KG1 (cell line): Measurements from ENCODE around the gene FAM149B1.

Source experiments
- DNase-seq: peaks from one replicate; lab custom pipeline; 2025; lab: John Stamatoyannopoulos, UW

Gene FAM149B1

DNA sequence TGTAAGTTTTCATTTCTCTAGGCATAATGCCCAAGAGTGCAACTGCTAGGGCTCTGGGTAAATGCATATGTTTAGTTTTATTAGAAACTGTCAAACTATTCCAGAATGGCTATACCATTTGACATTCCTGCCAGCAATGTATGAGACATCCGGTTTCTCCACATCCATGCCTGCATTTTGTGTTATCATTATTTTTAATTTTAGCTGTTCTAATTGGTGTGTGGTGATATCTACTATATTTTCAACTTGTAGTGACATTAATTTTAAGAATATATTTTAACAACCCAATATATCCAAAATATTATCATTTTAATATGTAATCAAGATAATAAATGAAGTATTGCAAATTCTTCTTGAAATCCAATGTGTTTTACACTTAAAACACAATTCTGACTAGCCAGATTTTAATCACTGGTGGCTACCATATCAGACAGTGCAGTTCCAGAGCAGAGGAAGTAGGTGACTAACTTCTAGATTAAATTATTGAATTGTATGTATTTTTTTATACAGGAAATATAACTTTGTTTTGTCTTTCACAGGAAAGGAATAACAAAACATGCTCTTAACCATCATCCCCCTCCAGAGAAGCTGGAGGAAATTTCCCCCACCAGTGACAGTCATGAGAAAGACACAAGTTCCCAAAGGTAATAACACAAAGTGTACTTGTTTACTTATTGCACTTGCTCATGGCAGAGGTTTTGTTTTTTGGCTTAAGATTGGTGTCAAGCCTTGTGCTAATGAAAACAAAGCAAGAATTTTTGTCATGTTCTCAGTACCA, 6.4 kb downstream of the FAM149B1 start:
- DNase-seq: no peak

DNA sequence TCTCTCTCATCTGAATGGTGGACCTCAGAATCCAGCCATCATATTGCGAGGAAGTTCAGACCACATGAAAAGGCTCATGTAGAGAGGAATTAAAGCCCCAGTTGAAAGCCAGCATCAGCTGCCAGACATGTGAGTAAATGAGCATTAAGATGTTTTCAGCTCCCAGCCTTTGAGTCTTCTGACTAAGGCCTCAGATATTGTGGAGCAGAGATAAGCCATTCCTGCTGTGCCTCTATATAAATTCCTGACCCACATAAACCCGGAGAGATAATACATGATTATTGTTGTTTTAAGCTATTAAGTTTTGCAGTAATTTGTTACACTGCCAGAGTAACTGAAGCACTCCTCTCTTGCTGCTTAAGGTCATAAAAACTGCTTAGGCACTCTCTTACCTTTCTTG, 14.6 kb downstream of the FAM149B1 start:
- DNase-seq: no peak

DNA sequence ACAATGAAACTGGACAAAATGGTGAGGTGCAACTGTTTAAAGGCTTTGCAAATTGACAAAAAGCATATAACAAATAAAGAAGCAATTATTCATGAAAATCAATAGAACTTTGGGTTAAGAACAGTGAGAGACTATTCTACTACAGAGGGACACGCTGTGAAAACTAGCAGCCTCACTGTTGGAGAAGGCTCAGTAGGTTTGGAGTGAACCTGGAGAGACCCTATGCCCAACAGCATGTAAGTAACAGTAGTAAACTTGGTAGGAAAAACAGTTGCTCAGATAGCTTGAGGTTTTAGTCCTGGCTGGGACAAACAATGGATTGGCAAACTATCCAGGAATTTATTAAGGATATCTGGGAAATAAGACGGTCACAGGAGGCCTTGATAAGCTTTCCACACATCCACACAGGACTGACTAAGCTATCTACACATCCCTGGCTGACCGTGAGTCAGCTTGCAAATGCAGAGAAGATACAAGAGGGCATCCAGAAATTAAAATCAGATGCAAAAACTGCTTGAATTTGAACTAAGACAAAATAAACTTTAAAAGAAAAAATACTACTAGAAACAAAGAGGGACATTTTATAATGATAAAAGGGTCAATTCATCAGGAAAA, 15.9 kb downstream of the FAM149B1 start:
- DNase-seq: no peak

DNA sequence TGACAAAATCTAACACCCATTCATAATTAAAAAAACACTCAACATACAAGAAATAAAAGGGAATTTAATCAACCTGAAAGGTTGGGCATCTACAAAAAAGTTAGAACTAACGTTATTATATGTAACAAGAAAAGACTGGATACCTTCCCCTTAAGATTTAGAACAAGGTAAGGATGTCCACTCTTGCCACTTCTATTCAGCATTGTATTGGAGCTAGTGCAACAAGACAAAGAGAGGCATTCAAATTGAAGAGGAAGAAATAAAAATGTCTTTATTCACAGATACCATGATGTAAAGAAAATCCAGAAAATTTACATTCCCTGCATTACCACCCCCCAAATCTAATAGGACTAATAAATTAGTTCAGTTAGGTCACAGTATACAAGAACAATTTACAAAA, 18.3 kb downstream of the FAM149B1 start:
- DNase-seq: no peak

DNA sequence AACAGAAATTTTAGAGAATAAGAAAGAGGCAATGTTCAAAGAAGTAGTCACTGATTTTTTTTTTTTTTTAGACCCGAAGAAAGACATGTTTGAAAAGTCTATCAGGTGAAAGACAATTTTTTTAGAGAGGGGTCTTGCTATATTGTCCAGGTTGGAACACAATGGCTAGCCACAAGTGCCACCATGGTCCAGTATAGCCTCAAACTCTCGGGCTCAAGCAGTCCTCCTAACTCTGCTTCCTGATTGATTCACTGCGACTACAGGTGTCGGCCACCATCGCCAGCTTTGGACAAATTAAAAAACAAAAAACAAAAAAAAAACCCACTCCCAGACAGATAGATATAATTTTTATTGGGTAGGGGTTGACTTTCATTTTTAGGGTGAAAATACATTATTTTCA, 22.3 kb downstream of the FAM149B1 start:
- DNase-seq: no peak

DNA sequence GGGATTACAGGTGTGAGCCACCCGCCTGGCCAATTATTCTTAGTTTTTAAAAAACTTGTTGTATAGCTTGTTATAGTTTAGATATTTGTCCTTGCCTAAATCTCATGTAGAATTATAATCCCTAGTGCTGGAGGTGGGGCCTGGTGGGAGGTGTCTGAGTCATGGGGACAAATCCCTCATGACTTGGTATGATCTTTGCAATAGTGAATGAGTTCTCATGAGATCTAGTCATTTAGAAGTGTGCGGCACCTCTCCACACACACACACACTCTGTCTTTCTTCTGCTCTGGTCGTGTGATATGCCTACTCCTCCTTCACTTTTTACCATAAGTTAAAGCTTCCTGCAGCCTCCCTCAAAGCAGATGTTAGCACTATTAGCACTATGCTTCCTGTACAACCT, 37.2 kb downstream of the FAM149B1 start:
- DNase-seq: no peak

DNA sequence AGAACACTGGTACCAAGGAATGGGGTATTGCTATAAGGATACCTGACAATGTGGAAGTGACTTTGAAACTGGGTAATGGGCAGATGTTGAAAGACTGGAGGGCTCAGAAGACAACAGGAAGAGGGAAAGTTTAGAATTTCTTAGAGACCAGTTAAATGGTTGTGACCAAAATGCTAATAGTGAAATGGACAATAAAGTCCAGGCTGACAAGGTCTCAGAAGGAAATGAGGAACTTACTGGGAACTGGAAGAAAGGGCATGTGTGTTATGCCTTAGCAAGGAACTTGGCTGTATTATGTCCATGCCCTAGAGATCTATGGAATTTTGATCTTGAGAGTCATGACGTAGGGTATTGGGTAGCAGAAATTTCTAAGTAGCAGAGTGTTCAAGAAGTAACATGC, 38.0 kb downstream of the FAM149B1 start:
- no peak for DNase-seq

DNA sequence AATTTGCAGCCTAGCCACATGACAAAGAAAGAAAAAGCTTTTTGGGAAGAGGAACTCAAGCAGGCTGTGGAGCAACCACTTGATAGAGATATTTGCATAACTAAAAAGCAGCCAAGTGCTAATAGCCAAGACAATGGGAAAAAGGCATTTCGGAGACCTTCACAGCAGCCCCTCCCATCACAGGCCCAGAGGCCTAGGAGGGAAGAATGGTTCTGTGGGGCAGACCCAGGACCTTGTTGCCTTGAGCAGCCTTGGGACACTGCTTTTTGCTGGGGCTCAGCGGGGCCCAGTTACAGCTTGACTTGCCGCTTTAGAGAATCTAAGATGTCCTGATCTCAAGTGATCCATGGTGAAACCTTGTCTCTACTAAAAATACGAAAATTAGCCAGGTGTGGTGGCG, 38.5 kb downstream of the FAM149B1 start:
- DNase-seq: no peak

DNA sequence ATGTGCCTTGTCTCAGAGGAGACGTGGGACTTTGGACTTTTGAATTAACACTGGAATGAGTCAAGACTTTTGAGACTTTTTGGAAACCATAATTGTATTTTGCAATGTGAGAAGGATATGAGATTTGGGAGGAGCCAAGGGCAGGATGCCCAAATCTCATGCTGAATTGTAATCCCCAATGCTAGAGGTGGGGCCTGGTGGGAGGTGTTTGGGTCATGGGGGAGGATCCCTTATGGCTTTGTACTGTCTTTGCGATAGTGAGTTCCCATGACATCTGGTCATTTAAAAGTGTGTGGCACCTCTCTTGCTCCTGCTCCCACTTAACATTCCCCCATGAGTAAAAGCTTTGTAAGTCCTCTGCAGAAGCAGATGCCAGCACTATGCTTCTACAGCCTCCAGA, 40.0 kb downstream of the FAM149B1 start:
- DNase-seq: no peak

DNA sequence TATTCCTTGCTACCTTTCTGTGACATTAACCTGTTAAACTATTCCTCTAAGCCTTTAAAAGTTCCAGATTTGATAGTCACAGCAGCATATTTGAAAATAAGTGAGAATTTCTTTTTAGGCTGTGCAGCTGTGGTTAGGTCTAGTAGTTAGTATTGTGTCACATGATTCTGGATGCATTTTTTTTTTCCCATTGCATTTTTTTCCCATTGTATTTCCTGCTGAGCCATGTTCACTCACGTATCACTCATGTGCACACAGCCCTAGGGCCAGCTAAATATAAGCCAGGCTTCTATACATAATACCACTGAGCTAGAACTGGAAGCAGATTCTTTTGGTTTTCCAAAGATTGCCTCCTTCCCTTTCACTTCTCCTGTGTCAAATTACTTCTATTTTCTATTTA, 41.8 kb downstream of the FAM149B1 start:
- DNase-seq: no peak

DNA sequence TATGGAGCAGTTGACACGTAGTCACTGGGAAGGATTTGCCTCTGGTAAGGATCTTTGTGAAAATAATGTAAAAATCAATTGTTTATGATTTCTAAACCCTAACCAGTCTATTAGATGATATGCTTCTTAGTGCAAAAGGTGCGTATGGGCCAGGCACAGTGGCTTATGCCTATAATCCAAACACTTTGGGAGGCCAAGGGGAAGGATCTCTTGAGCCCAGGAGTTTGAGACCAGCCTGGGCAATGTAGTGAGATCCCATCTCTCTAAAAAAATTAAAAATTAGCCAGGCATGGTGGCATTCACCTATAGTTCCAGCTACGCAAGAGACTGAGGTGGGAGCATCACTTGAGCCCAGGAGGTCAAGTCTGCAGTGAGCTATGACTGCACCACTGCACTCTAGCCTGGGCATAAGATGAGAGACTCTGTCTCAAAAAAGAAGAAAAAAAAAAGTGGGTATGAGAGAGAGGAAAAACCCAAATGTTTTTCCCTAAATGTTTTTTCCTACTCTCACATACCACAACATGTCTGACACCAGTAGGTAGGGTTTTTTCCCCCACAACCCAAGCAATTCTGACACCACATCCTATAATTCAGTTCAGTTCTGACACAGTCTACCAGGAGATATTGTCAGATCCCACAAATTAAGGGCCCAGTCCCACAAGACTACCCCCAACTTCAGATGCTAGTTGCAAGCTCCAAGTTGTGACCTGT, 42.6 kb downstream of the FAM149B1 start:
- no peak for DNase-seq

DNA sequence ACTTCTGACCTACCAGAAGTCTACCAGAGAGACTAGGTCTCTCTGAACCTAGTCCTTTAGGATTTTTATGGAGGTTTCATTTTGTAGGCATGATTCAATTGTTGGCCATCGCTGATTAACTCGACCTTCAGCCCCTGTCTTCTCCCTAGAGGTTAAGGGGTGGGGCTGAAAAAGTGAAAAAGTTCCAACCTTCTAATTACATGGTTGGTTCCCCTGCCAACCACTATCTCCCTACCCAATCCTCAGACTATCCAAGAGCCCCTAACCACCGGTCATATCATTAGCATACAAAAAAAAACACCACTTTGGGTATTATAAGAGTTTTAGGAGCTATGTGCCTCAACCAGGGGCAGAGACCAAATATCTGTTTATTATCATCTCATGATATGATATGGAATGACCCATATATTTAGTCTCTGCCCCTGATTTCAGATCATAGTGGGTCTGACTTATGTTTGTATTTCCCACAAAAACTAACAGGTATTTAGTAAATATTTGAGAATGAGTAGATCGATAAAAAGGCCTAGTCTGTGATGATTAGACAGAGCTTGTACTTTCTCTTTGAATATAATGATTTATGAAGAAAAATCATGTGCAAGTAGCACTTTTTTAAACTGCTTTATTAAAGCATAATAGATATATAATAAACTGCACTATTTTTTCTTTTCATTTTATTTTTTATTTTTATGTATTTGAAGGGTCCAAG, 43.3 kb downstream of the FAM149B1 start:
- no peak for DNase-seq

DNA sequence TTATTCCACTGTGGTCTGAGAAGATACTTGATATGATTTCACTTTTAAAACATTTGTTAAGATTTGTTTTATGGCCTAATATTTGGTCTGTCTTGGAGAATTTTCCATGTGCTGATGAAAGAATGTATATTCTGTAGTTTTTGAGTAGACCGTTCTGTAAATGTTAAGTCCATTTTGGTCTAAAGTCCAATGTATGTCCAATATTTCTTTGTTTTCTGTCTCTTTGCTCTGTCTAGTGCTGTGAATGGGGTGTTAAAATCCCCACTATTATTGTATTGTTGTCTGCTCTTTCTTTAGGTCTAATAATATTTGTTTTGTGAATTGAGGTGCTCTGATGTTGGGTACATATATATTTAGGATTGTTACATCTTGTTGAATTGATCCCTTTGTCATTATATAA, 47.8 kb downstream of the FAM149B1 start:
- DNase-seq: no peak

DNA sequence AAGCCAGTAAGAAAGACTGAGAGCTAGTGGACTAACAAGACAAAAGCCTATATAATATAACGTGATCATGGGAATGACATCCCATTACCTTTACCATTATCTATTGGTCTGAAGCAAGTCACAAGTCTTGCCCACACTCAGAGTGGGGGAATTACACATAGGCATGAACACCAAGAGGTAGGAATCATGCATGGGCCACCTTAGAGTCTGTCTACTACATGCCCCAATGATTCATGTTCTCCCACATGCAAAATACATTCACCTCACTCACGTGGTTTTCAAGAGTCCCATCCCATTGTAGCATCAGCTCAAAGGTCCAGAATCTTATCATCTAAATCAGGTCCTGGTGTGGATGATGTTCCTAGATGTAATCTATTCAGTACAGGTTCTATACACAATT, 49.7 kb downstream of the FAM149B1 start:
- no peak for DNase-seq

DNA sequence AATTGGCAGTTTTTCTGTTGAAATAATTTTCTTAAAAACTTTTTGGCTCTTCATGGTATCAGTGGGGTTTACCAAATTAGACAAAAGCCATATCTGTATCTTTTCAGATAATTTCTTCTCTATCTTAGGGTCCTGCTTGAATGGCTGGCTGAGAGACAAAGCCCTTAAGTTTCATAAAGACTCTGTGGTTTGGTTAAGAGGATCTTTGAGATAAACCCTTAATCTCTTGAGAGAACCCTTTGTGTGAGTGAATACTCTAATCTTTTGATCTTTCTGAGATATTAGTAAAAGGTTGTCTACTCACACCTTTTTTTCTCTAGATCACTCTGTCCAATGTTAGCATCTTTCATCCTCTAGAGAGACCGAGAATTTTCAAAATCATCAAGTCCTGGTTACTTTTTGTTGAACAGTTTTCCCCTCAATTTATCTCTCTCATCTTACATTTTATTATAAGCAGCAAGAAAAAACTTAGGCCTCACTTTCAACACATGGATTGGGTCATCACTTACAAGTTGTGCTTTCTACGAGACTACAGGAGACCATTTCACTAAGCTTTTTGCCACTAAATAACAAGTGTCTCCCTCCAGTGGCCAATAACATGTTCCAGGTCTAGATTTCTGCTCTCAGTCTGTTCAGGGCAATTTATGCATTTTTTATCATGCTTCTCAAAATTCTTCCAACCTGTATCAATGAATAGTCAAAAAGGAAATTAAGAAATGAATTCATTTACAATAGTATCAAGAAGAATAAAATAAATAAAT, 50.7 kb downstream of the FAM149B1 start:
- peak; percentile 8 for DNase-seq

DNA sequence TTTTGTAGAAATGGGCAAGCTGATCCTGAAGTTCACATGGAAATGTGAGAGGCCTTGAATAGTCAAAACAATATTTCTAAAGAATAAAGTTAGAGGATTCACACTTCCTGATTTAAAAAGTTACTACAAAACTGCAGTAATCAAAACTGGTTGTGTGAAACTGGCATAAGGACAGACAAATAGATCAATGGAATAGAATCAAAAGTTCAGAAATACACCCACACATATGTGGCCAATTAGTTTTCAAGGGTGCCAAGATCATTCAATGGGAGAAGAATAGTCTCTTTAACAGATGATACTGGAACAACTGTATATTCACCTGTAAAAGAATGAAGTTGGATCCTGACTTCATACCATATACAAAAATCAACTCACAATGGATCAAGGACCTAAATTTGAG, 51.5 kb downstream of the FAM149B1 start:
- no peak for DNase-seq

DNA sequence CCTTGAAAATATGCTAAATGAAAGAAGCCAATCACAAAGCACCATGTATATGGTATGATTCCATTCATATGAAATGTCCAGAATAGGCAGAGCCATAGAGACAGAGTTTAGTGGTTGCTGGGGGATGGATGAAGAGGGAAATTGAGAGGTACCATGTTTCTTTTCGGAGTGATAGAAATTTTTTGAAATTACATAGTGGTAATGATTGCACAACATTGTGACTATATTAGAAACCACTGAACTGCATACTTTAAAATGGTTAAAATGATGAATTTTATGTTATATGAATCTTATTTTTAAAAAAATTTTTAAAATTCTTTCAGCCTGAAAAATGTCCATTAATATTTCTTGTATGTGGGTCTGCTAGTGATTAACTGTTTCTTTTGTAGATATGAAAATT, 53.1 kb downstream of the FAM149B1 start:
- no peak for DNase-seq

DNA sequence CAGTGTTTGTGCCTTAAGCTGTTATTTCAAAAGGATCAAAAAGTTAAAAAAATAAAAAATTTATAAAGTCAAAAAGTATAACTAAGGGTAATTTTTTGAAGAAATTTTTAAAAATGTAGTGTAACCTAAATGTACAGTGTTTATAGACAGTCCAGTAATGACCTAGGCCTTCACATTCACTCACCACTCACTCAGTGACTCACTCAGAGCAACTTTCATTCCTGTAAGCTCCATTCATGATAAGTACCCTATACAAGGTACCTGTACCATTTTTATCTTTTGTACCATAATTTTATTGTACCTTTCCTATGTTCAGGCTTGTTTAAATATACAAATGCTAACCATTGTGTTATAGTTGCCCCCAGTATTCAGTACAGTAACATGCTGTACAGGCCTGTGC, 57.6 kb downstream of the FAM149B1 start:
- DNase-seq: no peak

DNA sequence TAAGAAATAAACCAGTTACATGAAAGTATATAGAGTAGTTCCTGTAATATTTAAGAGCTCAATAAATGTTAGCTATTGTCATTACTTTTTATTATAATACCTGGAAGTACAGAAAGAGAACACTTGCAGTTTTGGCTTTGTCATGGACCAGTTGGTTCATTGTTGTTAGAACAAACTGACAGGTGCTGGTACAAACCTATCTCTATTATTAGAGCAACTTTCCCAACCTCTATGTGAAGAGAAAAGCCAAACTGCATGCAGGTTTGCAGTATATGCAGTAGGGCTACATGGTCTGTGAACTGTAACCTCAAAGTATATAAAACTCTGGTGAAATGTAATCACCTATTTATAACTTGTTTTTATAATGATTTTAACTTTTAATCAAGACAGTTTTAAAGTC, 58.7 kb downstream of the FAM149B1 start:
- DNase-seq: no peak

DNA sequence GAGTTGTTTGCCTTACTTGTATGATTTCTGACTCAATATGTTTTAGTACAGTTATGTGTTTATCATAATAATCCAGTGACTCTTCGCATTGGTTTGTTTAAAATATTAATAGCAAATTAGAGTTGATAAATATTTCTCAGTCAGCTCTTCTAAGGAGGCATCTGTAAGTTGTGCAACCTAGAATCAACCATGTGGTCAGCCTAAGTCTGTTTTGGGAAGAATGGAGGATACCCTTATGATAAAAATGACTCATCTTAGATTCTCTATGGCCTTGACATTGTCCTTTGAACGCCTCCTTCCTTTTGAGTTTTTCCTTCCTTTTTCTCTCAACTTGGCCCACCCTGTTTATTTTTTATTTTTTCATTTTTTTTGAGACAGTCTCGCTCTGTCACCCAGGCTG, 60.3 kb downstream of the FAM149B1 start:
- no peak for DNase-seq

DNA sequence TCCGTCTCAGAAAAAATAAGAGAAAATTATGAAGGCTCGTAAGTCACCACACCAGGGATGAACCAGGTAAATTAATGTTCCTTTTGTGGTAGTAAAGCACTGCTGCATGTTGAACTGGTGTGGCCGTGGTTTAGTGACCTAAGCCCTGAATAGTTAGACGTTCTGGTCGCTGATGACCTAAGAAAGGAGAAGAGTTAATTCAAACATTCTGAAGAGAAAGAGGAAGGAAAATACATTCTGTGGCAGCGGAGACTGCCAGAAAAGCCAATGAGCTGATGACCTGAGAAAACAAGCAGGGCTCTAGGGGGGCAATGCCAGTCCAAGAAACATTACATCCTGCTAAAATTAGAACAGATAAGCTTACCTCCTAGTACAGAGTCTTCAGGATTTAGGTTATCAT, 61.6 kb downstream of the FAM149B1 start:
- DNase-seq: peak; percentile 11

DNA sequence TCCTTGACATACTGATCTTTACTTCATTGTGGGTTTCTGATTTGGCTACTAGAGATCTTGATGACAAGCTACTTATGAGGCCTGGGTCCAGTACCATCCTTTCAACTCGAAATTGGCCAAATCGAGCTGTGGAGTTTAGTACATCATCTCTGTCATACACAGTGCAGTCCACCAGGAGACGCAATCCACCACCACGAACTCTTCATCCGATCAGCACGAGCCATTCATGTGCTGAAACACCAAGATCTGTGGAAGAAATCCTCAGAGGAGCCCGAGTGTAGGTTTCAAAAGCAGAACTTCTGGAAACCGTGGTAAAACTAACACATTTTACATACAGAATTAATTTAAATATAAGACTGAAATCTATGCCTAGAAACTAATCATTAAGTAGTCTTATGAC, 65.0 kb downstream of the FAM149B1 start:
- no peak for DNase-seq
